ENCODE data around the gene LIPC. TPM values are rescaled to one million over a fixed set of nuclear protein-coding genes. Genes with fewer than 3 reads are reported as not detected.

LIPC gene
- total RNA-seq, 1 experiment from 2014 or later: 0.40 TPM

DNA sequence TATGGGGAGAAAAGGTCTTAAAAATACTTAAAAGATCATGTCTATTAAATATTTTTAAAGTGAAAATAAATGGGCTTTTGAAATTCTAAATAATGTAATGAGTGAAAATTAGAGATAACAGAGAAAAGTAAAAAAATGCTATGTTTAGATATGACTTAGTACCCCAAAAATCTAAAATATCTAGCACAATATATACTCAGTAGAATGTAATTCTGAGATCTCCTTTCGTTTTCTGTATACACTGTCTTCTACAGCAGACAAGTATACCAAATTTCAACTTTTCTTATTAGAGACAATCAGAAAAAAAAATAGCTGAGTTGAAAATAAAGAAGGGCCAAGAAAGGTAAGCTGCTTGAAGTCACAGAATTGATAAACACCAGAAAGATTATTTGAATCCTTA lies 176.9 kb downstream of the LIPC start:
- DNase-seq (ENCODE audit: low read depth): no peak

DNA sequence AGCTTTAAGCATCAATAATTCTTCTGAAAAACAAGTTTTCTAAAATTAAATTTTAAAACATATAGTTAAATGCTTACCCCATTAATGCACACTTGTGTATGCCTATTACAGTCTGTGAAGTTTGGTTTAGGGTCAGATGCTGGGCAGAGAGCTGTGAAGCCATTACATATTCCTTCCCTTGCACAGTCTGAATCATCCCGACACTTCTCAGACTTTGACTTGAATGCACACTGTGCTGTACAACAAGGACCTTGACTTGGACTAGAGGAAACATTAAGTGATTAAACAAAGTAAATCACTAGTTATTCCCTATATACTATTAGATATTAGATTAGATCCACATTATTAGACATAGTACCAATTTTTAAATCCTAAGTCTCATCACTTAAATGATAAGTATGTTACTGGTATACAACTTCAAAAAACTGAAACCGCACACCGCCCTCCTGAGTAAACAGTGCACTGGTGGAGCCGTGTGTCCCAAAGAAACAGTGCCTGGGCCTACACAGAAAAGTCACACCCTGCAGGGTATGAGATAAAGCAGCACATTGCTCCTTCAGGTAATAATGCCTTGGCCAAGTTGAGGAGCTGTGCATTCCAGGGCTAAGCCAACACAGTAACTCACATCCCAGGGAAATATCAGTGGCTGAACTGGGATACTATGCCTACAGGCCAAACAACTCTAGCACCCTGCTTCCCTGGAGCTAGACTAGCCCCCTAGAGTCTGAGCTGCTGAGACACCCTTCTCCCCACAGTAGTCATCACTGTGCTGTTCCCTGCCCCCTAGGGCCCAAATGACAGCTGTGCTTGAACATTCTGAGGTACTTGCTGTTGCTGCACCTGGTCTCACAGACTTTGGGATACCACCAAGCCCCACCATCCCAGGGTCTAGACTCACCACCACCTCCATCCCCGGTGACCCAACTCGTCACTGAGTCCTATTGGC lies 180.2 kb downstream of the LIPC start:
- no peak for DNase-seq (ENCODE audit: low read depth)

DNA sequence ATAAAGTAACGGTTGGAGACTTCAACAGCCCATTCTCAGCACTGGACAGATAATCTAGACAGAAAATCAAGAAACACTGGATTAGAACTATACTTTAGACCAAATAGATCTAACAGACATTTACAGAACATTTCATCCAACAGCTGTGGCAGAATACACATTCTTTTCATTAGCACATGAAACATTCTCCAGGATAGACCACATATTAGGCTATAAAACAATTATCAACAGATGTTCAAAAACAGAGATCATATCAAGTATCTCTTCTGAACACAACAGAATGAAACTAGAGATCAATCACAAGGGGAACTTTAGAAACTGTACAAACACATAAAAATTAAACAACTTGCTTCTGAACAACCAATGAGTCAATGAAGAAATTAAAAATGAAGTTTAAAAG lies 184.4 kb downstream of the LIPC start:
- peak; percentile 60 for DNase-seq (ENCODE audit: low read depth)
